DOHH2 (cell line): ENCODE data around the gene GPR153.

ENCODE experiments used
- EZH2phosphoT487 ChIP-seq: fragments of 200-600 bp; sonication (generic); IDR thresholded peaks from 2 replicates; pipeline ENCODE4 v1.6.1; 2017; ENCODE audit warnings: borderline replicate concordance, mild to moderate bottlenecking, antibody characterized with exemption, low read length, moderate library complexity, mixed read lengths
- TF ChIP-seq, protein P1 (sequence below): fragments of 200-600 bp; sonication (generic); IDR thresholded peaks from one replicate; pipeline ENCODE4 v1.5.1; 2014; ENCODE audit warnings: antibody characterized with exemption, mild to moderate bottlenecking, low read depth, low read length; ENCODE audit not compliant: poor library complexity, severe bottlenecking

DNA sequence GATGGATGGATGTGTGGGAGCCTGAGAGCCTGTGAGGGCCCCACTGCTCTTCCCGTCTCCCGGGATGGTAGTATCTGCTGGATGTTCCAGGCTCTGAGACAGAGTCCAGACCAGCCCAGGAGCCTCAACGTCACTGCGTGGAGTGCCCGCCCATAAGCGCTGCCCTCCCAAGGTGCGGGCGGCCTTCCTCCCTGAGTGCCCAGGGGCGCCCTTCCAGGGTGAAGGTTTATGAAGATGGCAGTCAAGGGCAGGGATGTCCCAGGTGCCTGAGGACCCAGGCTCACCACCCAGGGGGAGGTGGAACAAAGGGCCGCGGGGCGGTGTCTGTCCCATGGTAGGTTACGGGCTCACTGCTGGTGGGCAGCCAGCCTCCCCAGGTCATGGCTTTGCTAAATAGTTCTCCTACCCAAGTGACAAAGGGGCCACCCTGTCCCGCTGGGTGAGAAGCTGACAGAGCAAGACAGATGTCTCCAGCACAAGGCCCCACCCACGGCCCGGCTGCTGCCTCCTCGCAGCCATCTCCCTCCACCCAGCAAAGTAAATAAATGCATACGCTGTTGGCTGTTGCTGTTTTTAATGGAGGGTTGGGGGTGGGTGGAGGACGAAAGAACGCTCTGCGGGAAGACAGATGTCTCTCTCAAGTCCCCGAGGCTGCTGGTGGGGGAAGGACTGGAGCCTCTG lies 9.0 kb upstream of the GPR153 start:
- TF ChIP-seq, protein P1, sequence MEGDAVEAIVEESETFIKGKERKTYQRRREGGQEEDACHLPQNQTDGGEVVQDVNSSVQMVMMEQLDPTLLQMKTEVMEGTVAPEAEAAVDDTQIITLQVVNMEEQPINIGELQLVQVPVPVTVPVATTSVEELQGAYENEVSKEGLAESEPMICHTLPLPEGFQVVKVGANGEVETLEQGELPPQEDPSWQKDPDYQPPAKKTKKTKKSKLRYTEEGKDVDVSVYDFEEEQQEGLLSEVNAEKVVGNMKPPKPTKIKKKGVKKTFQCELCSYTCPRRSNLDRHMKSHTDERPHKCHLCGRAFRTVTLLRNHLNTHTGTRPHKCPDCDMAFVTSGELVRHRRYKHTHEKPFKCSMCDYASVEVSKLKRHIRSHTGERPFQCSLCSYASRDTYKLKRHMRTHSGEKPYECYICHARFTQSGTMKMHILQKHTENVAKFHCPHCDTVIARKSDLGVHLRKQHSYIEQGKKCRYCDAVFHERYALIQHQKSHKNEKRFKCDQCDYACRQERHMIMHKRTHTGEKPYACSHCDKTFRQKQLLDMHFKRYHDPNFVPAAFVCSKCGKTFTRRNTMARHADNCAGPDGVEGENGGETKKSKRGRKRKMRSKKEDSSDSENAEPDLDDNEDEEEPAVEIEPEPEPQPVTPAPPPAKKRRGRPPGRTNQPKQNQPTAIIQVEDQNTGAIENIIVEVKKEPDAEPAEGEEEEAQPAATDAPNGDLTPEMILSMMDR: no peak
- no peak for TF ChIP-seq EZH2phosphoT487
